Liver (tissue), 9 donors: Measurements from ENCODE around the gene GRK5. TPM values are rescaled to one million over a fixed set of nuclear protein-coding genes. Genes with fewer than 3 reads are reported as not detected.

Source experiments
- DNase-seq: peaks from one replicate; pipeline ENCODE4 v3.0.0-alpha.2; 2017; ENCODE audit warnings: low spot score
- H3K27ac ChIP-seq, 2 donors: one replicate each; pipeline ENCODE4 v1.7.0; 2013; ENCODE audit warnings: inconsistent platforms in 2 of 2, low read length in 2 of 2, control low read depth in 1 of 2, low read depth in 1 of 2, mild to moderate bottlenecking in 1 of 2
- H3K27me3 ChIP-seq, 4 donors: one replicate each; pipeline versions ENCODE4 v1.6.1 to v1.7.0; 2013; ENCODE audit warnings: low read length in 3 of 4, inconsistent platforms in 1 of 4, mild to moderate bottlenecking in 1 of 4, moderate library complexity in 1 of 4; ENCODE audit not compliant: control insufficient read depth in 4 of 4, insufficient read depth in 4 of 4
- H3K36me3 ChIP-seq, 4 donors: one replicate each; pipeline versions ENCODE4 v1.6.1 to v1.7.0; 2013; ENCODE audit warnings: low read length in 3 of 4, mild to moderate bottlenecking in 3 of 4, low read depth in 1 of 4, moderate library complexity in 1 of 4; ENCODE audit not compliant: control insufficient read depth in 4 of 4, insufficient read depth in 3 of 4
- H3K4me1 ChIP-seq, 4 donors: one replicate each; pipeline versions ENCODE4 v1.6.1 to v1.7.0; 2013; ENCODE audit warnings: low read length in 3 of 4, mild to moderate bottlenecking in 3 of 4, moderate library complexity in 1 of 4; ENCODE audit not compliant: control insufficient read depth in 4 of 4, insufficient read depth in 4 of 4
- H3K4me3 ChIP-seq, 3 donors: one replicate each; pipeline versions ENCODE4 v1.6.1 to v1.7.0; 2013; ENCODE audit warnings: low read length in 3 of 3, control low read depth in 1 of 3, low read depth in 1 of 3, mild to moderate bottlenecking in 1 of 3
- H3K9ac ChIP-seq, 2 donors: one replicate each; pipeline ENCODE4 v1.7.0; 2013; ENCODE audit warnings: low read length in 2 of 2, mild to moderate bottlenecking in 2 of 2, moderate library complexity in 2 of 2, control low read depth in 1 of 2, low read depth in 1 of 2
- H3K9me3 ChIP-seq, 4 donors: one replicate each; pipeline versions ENCODE4 v1.6.1 to v1.7.0; 2013; ENCODE audit warnings: low read length in 3 of 4; ENCODE audit not compliant: control insufficient read depth in 4 of 4
- ATF3 ChIP-seq: IDR thresholded peaks from 2 replicates; pipeline ENCODE4 v1.6.1; 2016; ENCODE audit warnings: antibody characterized with exemption
- EGR1 ChIP-seq, 2 donors: IDR thresholded peaks; 2 replicates each; pipeline ENCODE4 v1.6.1; 2016 to 2018; ENCODE audit warnings: antibody characterized with exemption in 2 of 2, low read depth in 2 of 2
- FOXA1 ChIP-seq: IDR thresholded peaks from 2 replicates; pipeline ENCODE4 v1.6.1; 2016; ENCODE audit warnings: antibody characterized with exemption
- FOXA2 ChIP-seq: IDR thresholded peaks from 2 replicates; pipeline ENCODE4 v1.6.1; 2016; ENCODE audit warnings: antibody characterized with exemption
- HNF4G ChIP-seq: IDR thresholded peaks from 2 replicates; pipeline ENCODE4 v1.6.1; 2016; ENCODE audit warnings: antibody characterized with exemption
- NR2F2 ChIP-seq: IDR thresholded peaks from 2 replicates; pipeline ENCODE4 v1.6.1; 2016; ENCODE audit warnings: antibody characterized with exemption
- REST ChIP-seq: IDR thresholded peaks from 2 replicates; pipeline ENCODE4 v1.6.1; 2016; ENCODE audit warnings: antibody characterized with exemption, mild to moderate bottlenecking
- SP1 ChIP-seq: IDR thresholded peaks from 2 replicates; pipeline ENCODE4 v1.6.1; 2018; ENCODE audit warnings: antibody characterized with exemption, mild to moderate bottlenecking
- TAF1 ChIP-seq: conservative IDR thresholded peaks from 2 replicates; pipeline ENCODE4 v1.6.1; 2016; ENCODE audit warnings: antibody characterized with exemption, mild to moderate bottlenecking
- YY1 ChIP-seq: IDR thresholded peaks from 2 replicates; pipeline ENCODE4 v1.6.1; 2016; ENCODE audit warnings: antibody characterized with exemption, mild to moderate bottlenecking
- ZBTB33 ChIP-seq: IDR thresholded peaks from 2 replicates; pipeline ENCODE4 v1.6.1; 2016; ENCODE audit warnings: antibody characterized with exemption
- WGBS: extraction: QIAGEN DNeasy Blood & Tissue Kit; methylation state at CpG from one replicate; pipeline ENCODE4 v1.1.7; 2013; 5-methylcytosine and 5-hydroxymethylcytosine counted together
- polyA plus RNA-seq, 2 donors: library from polyadenylated mRNA; stranded (reverse) in 1 of 2; unstranded in 1 of 2; fragments of 200-250 nt in 1 of 2; fragments of >200 nt in 1 of 2; fragmentation: Nextera tagmentation in 1 of 2; extraction: Ambion mirVana in 1 of 2; gene quantifications; one replicate each; pipeline versions ENCODE4 v1.2.1 to v1.2.3, GENCODE V29; 2013 to 2015
- total RNA-seq, 2 donors: library from RNA; depleted of rRNA; stranded (reverse); fragments of >200 nt; gene quantifications; one replicate each; pipeline ENCODE4 v1.2.3, GENCODE V29; 2014
- donor health status: healthy.
- donor health status: healthy.
- donor health status: healthy.
- donor health status: healthy.
- donor health status: healthy.

The GRK5 gene
- total and polyA plus RNA-seq, 4 donors = 2.1 to 6.6 (median 5.1) TPM

GRCh38 chr10:119450606-119451299 is 243.4 kb downstream of the GRK5 start:
- Histone ChIP-seq H3K36me3 (peaks cover 0 to 2% (median 0%) of the 10 kb centered on the region in 4 donors), H3K9ac (no peak overlapping the region), H3K4me1 (no peaks in the 10 kb centered on the region), H3K27me3 (no peaks in the 10 kb centered on the region), H3K27ac (no peak overlapping the region), H3K9me3 (no peaks in the 10 kb centered on the region), H3K4me3 (no peak overlapping the region)
- 91% methylated on average over 16 of the region's 16 CpGs for WGBS
- TF ChIP-seq EGR1 (IDR thresholded peaks at IDR 0.05; ENCODE audit: low read depth in 2 of 2) (no peak), FOXA1 (no peak), SP1 (no peak), TAF1 (no peak), YY1 (no peak), ATF3 (no peak), FOXA2 (no peak), NR2F2 (no peak), HNF4G (no peak)
- DNase-seq = no peak

GRCh38 chr10:119451300-119451896 is 244.0 kb downstream of the GRK5 start:
- TF ChIP-seq SP1 (no peak), REST (no peak), ATF3 (no peak), EGR1 (IDR thresholded peaks at IDR 0.05; ENCODE audit: low read depth in 2 of 2) (no peak), FOXA1 (no peak), ZBTB33 (no peak)
- DNase-seq = no peak
- no peak overlapping the region for H3K9ac ChIP-seq
- peaks cover 0 to 2% (median 0%) of the 10 kb centered on the region in 4 donors for H3K36me3 ChIP-seq
- WGBS = 96% methylated on average over 16 of the region's 16 CpGs
- no peaks in the 10 kb centered on the region for H3K4me1 ChIP-seq
- no peak overlapping the region for H3K27ac ChIP-seq
- H3K27me3 ChIP-seq = no peaks in the 10 kb centered on the region
- no peak overlapping the region for H3K4me3 ChIP-seq
- no peaks in the 10 kb centered on the region for H3K9me3 ChIP-seq
